Measurements from ENCODE around the gene HECTD4. TPM values are rescaled to one million over a fixed set of nuclear protein-coding genes. Genes with fewer than 3 reads are reported as not detected.

HECTD4 gene
- total and polyA plus RNA-seq, 9 of the 15 experiments (the other 6 are each of a cell fraction or from before 2014, with no cell fraction given) = 3.5 to 33.3 (median 13.5) TPM

DNA sequence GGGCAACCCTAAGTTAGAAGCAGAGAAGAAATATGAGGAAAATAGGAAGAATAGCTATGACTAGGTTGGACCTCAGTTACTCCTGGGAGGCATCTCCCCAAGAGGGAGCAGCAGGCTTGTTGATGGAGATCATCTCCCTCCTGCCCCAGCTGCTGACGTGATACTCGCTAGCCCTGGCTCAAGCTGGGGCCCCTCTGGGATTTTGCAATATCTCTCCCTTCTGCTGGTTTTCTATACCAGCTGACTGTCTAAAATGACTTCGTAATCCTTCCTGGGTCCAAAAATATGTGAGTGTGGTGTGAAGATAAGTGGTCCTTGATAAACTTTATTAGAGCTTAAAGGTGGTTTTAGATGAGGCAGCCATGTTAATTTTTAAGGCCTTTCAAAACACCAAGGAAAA lies 4.5 kb upstream of the HECTD4 start (continued):
- TF ChIP-seq, protein P1, sequence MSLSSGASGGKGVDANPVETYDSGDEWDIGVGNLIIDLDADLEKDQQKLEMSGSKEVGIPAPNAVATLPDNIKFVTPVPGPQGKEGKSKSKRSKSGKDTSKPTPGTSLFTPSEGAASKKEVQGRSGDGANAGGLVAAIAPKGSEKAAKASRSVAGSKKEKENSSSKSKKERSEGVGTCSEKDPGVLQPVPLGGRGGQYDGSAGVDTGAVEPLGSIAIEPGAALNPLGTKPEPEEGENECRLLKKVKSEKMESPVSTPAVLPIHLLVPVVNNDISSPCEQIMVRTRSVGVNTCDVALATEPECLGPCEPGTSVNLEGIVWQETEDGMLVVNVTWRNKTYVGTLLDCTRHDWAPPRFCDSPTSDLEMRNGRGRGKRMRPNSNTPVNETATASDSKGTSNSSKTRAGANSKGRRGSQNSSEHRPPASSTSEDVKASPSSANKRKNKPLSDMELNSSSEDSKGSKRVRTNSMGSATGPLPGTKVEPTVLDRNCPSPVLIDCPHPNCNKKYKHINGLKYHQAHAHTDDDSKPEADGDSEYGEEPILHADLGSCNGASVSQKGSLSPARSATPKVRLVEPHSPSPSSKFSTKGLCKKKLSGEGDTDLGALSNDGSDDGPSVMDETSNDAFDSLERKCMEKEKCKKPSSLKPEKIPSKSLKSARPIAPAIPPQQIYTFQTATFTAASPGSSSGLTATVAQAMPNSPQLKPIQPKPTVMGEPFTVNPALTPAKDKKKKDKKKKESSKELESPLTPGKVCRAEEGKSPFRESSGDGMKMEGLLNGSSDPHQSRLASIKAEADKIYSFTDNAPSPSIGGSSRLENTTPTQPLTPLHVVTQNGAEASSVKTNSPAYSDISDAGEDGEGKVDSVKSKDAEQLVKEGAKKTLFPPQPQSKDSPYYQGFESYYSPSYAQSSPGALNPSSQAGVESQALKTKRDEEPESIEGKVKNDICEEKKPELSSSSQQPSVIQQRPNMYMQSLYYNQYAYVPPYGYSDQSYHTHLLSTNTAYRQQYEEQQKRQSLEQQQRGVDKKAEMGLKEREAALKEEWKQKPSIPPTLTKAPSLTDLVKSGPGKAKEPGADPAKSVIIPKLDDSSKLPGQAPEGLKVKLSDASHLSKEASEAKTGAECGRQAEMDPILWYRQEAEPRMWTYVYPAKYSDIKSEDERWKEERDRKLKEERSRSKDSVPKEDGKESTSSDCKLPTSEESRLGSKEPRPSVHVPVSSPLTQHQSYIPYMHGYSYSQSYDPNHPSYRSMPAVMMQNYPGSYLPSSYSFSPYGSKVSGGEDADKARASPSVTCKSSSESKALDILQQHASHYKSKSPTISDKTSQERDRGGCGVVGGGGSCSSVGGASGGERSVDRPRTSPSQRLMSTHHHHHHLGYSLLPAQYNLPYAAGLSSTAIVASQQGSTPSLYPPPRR (CRISPR knock-in tag; IDR thresholded peaks at IDR 0.05; ENCODE audit: borderline replicate concordance) = no peak
- TF ChIP-seq KLF6 (CRISPR knock-in tag; IDR thresholded peaks at IDR 0.05; ENCODE audit: borderline replicate concordance) = no peak
- no peak for TF ChIP-seq ZNF263 (CRISPR knock-in tag; IDR thresholded peaks at IDR 0.05; ENCODE audit: borderline replicate concordance)
- peak; percentile 35; the same call in 1 of the 2 replicates for TF ChIP-seq PML (IDR thresholded peaks at IDR 0.05; ENCODE audit: low read length)
- TF ChIP-seq TAL1 (IDR thresholded peaks at IDR 0.05) = peak; percentile 74
- TF ChIP-seq FOXM1 (IDR thresholded peaks at IDR 0.05; ENCODE audit: low read depth) = no peak; the same call in 1 of the 2 replicates
- no peak for TF ChIP-seq FOXM1 (CRISPR knock-in tag; IDR thresholded peaks at IDR 0.05; ENCODE audit: low read depth)
- 0 out of 2 replicates have a peak, but pooled peaks have one; percentile 4 for TF ChIP-seq ETV1 (tag; conservative IDR thresholded peaks at IDR 0.05; ENCODE audit: low read depth)
- TF ChIP-seq SLC30A9 (CRISPR knock-in tag; IDR thresholded peaks at IDR 0.05) = no peak
- TF ChIP-seq CC2D1A (IDR thresholded peaks at IDR 0.05) = 0 out of 2 replicates have a peak, but pooled peaks have one; percentile 14
- no peak for TF ChIP-seq PHB (CRISPR knock-in tag; IDR thresholded peaks at IDR 0.05)
- no peak for TF ChIP-seq SMAD4 (CRISPR knock-in tag; conservative IDR thresholded peaks at IDR 0.05)
- peak; percentile 51 to 65; a peak in 3 of 4 replicates for TF ChIP-seq TRIM24 (IDR thresholded peaks at IDR 0.05)
- TF ChIP-seq DPF2 (IDR thresholded peaks at IDR 0.05) = peak; percentile 53; the same call in 1 of the 2 replicates
- TF ChIP-seq BACH1 (tag; IDR thresholded peaks at IDR 0.05) = peak; percentile 57; the same call in 1 of the 2 replicates
- peak; percentile 33; the same call in 1 of the 2 replicates for TF ChIP-seq JUND (IDR thresholded peaks at IDR 0.05; ENCODE audit: borderline replicate concordance, low read depth, low read length)
- 0 out of 3 replicates have a peak, but pooled peaks have one; percentile 14 for TF ChIP-seq JUND (tag; IDR thresholded peaks at IDR 0.05; ENCODE audit: borderline replicate concordance, low read depth, low read length)
- TF ChIP-seq ZNF253 (CRISPR knock-in tag; conservative IDR thresholded peaks at IDR 0.05) = no peak
- peak; percentile 64 for TF ChIP-seq SMARCA4 (IDR thresholded peaks at IDR 0.05)
- TF ChIP-seq ZNF311 (CRISPR knock-in tag; IDR thresholded peaks at IDR 0.05) = no peak
- TF ChIP-seq CEBPG (CRISPR knock-in tag; IDR thresholded peaks at IDR 0.05) = no peak
- TF ChIP-seq CEBPG (tag; conservative IDR thresholded peaks at IDR 0.05 in 1 of 2, IDR thresholded peaks at IDR 0.05 in 1 of 2) = peak; percentile 68 to 75
- TF ChIP-seq, protein P2, sequence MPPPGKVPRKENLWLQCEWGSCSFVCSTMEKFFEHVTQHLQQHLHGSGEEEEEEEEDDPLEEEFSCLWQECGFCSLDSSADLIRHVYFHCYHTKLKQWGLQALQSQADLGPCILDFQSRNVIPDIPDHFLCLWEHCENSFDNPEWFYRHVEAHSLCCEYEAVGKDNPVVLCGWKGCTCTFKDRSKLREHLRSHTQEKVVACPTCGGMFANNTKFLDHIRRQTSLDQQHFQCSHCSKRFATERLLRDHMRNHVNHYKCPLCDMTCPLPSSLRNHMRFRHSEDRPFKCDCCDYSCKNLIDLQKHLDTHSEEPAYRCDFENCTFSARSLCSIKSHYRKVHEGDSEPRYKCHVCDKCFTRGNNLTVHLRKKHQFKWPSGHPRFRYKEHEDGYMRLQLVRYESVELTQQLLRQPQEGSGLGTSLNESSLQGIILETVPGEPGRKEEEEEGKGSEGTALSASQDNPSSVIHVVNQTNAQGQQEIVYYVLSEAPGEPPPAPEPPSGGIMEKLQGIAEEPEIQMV (tag; conservative IDR thresholded peaks at IDR 0.05; ENCODE audit: low read depth) = no peak
- TF ChIP-seq, protein P3, sequence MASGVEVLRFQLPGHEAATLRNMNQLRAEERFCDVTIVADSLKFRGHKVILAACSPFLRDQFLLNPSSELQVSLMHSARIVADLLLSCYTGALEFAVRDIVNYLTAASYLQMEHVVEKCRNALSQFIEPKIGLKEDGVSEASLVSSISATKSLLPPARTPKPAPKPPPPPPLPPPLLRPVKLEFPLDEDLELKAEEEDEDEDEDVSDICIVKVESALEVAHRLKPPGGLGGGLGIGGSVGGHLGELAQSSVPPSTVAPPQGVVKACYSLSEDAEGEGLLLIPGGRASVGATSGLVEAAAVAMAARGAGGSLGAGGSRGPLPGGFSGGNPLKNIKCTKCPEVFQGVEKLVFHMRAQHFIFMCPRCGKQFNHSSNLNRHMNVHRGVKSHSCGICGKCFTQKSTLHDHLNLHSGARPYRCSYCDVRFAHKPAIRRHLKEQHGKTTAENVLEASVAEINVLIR (CRISPR knock-in tag; IDR thresholded peaks at IDR 0.05) = peak; percentile 25; the same call in 1 of the 2 replicates
- TF ChIP-seq ZNF384 (IDR thresholded peaks at IDR 0.05; ENCODE audit: low read depth, low read length) = no peak

All from K562 (cell line).